HepG2 (cell line): ENCODE measurements around the gene RREB1. TPM values are rescaled to one million over a fixed set of nuclear protein-coding genes. Genes with fewer than 3 reads are reported as not detected.

ENCODE experiments used
- ATAC-seq: fragments of 200-7000 bp; cut with Tn5 transposase; 3 replicates; pipeline ENCODE4 v1.9.1; 2020; ENCODE audit warnings: mild to moderate bottlenecking, moderate library complexity
- BruUV-seq: library from RNA; stranded (reverse); fragments of 400-500 nt; replicated peaks from 2 replicates; lab custom pipeline; 2021; lab: Mats Ljungman, UMichigan
- CTCF ChIA-PET: fragments of 300-600 bp; formaldehyde crosslinking; extraction: SDS; loops from one replicate; lab custom pipeline; 2021; ENCODE audit warnings: low total read pairs, inconsistent platforms, low intra/inter-chr PET ratio; lab: Yijun Ruan, JAX
- POLR2A ChIA-PET: fragments of 350-600 bp; sonication (Branson Sonifier 250); formaldehyde crosslinking; loops from one replicate; lab custom pipeline; 2020; ENCODE audit warnings: antibody characterized with exemption, inconsistent platforms; lab: Yijun Ruan, JAX
- DNase-seq: peaks from one replicate; pipeline ENCODE4 v3.0.0-alpha.2; 2015; ENCODE audit warnings: low spot score
- FAIRE-seq: peaks from 3 replicates; lab custom pipeline; 2011; peaks lifted over from hg19 to GRCh38; lab: Jason Lieb, UNC
- H2AFZ ChIP-seq: one replicate; pipeline ENCODE4 v1.6.1; 2011; ENCODE audit warnings: low read length, inconsistent platforms
- H3K27ac ChIP-seq: fragments of 300-600 bp; 3 replicates; pipeline ENCODE4 v1.8.0; 2011; ENCODE audit warnings: mixed run types, mild to moderate bottlenecking, mixed read lengths, low read length, inconsistent platforms; ENCODE audit not compliant: insufficient read depth; ENCODE audit errors: extremely low read length
- H3K27me3 ChIP-seq, 2 experiments: fragments of 200-600 bp in 1 of 2; 2 replicates in 1 of 2; 3 replicates in 1 of 2; pipeline versions ENCODE4 v1.6.0 to v1.8.0; 2011; ENCODE audit warnings: low read length in 2 of 2, mild to moderate bottlenecking in 2 of 2, moderate library complexity in 2 of 2, inconsistent platforms in 1 of 2; ENCODE audit not compliant: insufficient read depth in 2 of 2, control insufficient read depth in 1 of 2
- H3K36me3 ChIP-seq, 2 experiments: fragments of 200-600 bp in 1 of 2; replicated peaks in 1 of 2; 2 replicates in 1 of 2; 3 replicates in 1 of 2; pipeline versions ENCODE4 v1.5.1 to v1.8.0; 2011; ENCODE audit warnings: low read length in 2 of 2, inconsistent platforms in 1 of 2; ENCODE audit not compliant: insufficient read depth in 2 of 2, control insufficient read depth in 1 of 2
- H3K4me1 ChIP-seq: 2 replicates; pipeline ENCODE4 v1.5.1; 2012; ENCODE audit warnings: low read length, inconsistent platforms; ENCODE audit not compliant: insufficient read depth
- H3K4me2 ChIP-seq: 2 replicates; pipeline ENCODE4 v1.6.0; 2011; ENCODE audit warnings: low read depth, low read length, inconsistent platforms
- H3K4me3 ChIP-seq, 3 experiments: fragments of 200-600 bp in 1 of 3; sonication (generic), shearing (Covaris generic) in 1 of 3; replicated peaks in 1 of 3; 2 replicates each; pipeline ENCODE4 v1.5.1; 2011 to 2016; ENCODE audit warnings: low read length in 3 of 3, inconsistent platforms in 2 of 3, low read depth in 2 of 3, mild to moderate bottlenecking in 2 of 3, control low read depth in 1 of 3, mixed read lengths in 1 of 3; ENCODE audit not compliant: insufficient read depth in 1 of 3
- H3K79me2 ChIP-seq: one replicate; pipeline ENCODE4 v1.6.1; 2011; ENCODE audit warnings: low read length, inconsistent platforms; ENCODE audit not compliant: insufficient read depth
- H3K9ac ChIP-seq: 2 replicates; pipeline ENCODE4 v1.6.0; 2011; ENCODE audit warnings: mild to moderate bottlenecking, low read depth, low read length, inconsistent platforms; ENCODE audit not compliant: insufficient read depth
- H3K9me3 ChIP-seq: 2 replicates; pipeline ENCODE4 v1.5.1; 2012; ENCODE audit warnings: mild to moderate bottlenecking, low read length
- H4K20me1 ChIP-seq: 2 replicates; pipeline ENCODE4 v1.6.0; 2011; ENCODE audit warnings: inconsistent platforms, mild to moderate bottlenecking, low read length, moderate library complexity; ENCODE audit not compliant: insufficient read depth
- RBM22 ChIP-seq: fragments of 200-400 bp; formaldehyde crosslinking; optimal IDR thresholded peaks from 2 replicates; pipeline ENCODE3; 2017; ENCODE audit warnings: mild to moderate bottlenecking, low read length, moderate library complexity
- ZNF687 ChIP-seq: sonication (generic); formaldehyde crosslinking; IDR thresholded peaks from 2 replicates; pipeline ENCODE4 v1.5.1; 2020; ENCODE audit warnings: mild to moderate bottlenecking, missing genetic modification reagents, moderate library complexity
- WGBS: methylation state at CpG from one replicate; pipeline ENCODE4 v1.1.6; 2017; ENCODE audit warnings: low lambda C conversion rate; 5-methylcytosine and 5-hydroxymethylcytosine counted together
- in situ Hi-C: cut with HindIII; loops from 2 replicates; pipeline ENCODE4 v1.10.0; 2017; ENCODE audit warnings: low pct_unique_long_range_greater_than_20kb; ENCODE audit not compliant: extremely low pct_ligation_motif_present
- intact Hi-C: fragments of 100-400 bp; cut with micrococcal nuclease; formaldehyde crosslinking; loops from one replicate; pipeline ENCODE4 v1.10.0; 2022; ENCODE audit not compliant: unreplicated experiment
- polyA plus RNA-seq, 8 experiments: library from polyadenylated mRNA; depleted of rRNA in 3 of 8; stranded (reverse) in 7 of 8; unstranded in 1 of 8; fragments of >200 nt; fragmentation: Illumina TruSeq in 4 of 8; extraction: Trizol in 4 of 8; gene quantifications; 2 replicates each; pipeline versions ENCODE4 v1.2.1 to v1.2.3, GENCODE V29; 2011 to 2016; ENCODE audit warnings: low read depth in 4 of 8, missing spikeins in 1 of 8, mixed read lengths in 1 of 8; ENCODE audit not compliant: insufficient read depth in 1 of 8
- total RNA-seq, 5 experiments: library from RNA; depleted of rRNA; stranded (reverse); fragments of >200 nt; fragmentation: Illumina TruSeq; extraction: Trizol; gene quantifications; 2 replicates each; pipeline ENCODE4 v1.2.3, GENCODE V29; 2016; ENCODE audit warnings: low read depth in 1 of 5
- TF ChIP-seq, protein P1 (sequence below): sonication (generic); formaldehyde crosslinking; IDR thresholded peaks from 2 replicates; pipeline ENCODE4 v1.8.0; 2022; ENCODE audit warnings: low read depth, missing genetic modification reagents

Gene RREB1
- total and polyA plus RNA-seq, 2 of the 13 experiments (the other 11 are each of a cell fraction or from before 2014, with no cell fraction given) = 6.1 to 23.2 TPM

DNA sequence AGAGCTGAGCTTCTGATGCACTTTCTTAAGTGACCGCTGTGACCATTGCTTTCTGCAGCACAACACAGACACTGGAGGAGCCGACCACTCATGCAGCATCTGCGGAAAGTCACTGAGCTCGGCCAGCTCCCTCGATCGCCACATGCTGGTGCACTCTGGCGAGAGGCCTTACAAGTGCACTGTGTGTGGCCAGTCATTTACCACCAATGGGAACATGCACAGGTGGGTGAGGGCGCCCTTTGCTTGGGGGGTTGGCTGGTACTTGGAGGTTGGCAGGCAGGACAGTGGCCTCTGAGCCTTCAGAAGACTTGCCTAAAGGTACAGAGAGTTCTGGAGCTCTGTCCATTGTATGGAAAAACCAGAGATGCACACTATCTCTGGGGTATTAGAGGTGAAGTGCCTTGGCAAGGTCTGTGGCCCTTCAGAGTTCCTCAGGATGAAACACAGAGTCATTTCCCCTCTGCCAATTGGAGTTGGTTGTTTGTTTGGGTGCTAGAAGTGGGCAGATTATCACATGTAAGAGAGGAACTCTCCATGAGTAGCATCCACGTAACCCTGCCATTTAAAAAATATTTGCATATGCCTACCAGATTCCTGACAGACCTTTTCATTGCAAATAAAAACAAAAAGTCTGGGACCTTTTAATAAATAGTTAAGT is 81.5 kb downstream of the RREB1 start:
- Histone ChIP-seq H3K4me2 (no peak overlapping the region), H4K20me1 (no peaks in the 10 kb centered on the region; the same call in 1 of the 2 replicates), H3K9ac (no peak overlapping the region), H2AFZ (no peak overlapping the region), H3K36me3 (peaks cover 35 to 88% of the 10 kb centered on the region in 2 experiments), H3K27me3 (no peaks in the 10 kb centered on the region), H3K27ac (no peak overlapping the region), H3K9me3 (no peaks in the 10 kb centered on the region)
- DNase-seq (no peak), FAIRE-seq (no peak), ATAC-seq (no peak)
- intact Hi-C loops = no loop called here
- ChIA-PET POLR2A (no interaction called here), CTCF (no interaction called here)
- 93% methylated on average over 9 of the region's 9 CpGs for WGBS
- 0 out of 2 replicates have a peak, but pooled peaks have one; percentile 12 for TF ChIP-seq ZNF687 (CRISPR knock-in tag)
- TF ChIP-seq, protein P1, sequence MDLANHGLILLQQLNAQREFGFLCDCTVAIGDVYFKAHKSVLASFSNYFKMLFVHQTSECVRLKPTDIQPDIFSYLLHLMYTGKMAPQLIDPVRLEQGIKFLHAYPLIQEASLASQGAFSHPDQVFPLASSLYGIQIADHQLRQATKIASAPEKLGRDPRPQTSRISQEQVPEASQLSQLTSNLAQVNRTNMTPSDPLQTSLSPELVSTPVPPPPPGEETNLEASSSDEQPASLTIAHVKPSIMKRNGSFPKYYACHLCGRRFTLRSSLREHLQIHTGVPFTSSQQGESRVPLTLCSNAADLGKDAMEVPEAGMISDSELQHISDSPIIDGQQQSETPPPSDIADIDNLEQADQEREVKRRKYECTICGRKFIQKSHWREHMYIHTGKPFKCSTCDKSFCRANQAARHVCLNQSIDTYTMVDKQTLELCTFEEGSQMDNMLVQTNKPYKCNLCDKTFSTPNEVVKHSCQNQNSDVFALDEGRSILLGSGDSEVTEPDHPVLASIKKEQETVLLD (CRISPR knock-in tag) = no peak
- TF ChIP-seq RBM22 = peak; percentile 56
- TF ChIP-seq, all 625 proteins: peak for 2
- in situ Hi-C loops = no loop called here
- Histone ChIP-seq H3K4me3 (no peak overlapping the region), H3K4me1 (peaks cover 7% of the 10 kb centered on the region), H3K79me2 (peaks cover 13% of the 10 kb centered on the region)
- BruUV-seq = no TSS peak
